Omental fat pad (tissue), 4 donors: Measurements from ENCODE around the gene RPAP2. TPM values are rescaled to one million over a fixed set of nuclear protein-coding genes. Genes with fewer than 3 reads are reported as not detected.

Experiments used
- ATAC-seq: fragments of 150-250 bp; one replicate; pipeline ENCODE4 v1.9.1; 2016; ENCODE audit warnings: mild to moderate bottlenecking, moderate library complexity; ENCODE audit not compliant: low FRiP score
- DNase-seq: peaks from one replicate; pipeline ENCODE4 v3.0.0-alpha.2; 2019; ENCODE audit warnings: low spot score
- total RNA-seq, 4 donors: library from RNA; depleted of rRNA; stranded (reverse); fragments of >200 nt; gene quantifications; one replicate each; pipeline ENCODE4 v1.1.0, GENCODE V29; 2016
- TF ChIP-seq, protein P1 (sequence below), 3 donors: fragments of 450-650 bp; IDR thresholded peaks; one replicate each; pipeline ENCODE4 v1.5.1; 2016 to 2017; ENCODE audit warnings: antibody characterized with exemption in 3 of 3, mild to moderate bottlenecking in 3 of 3, moderate library complexity in 2 of 3

Gene RPAP2
- total RNA-seq, 4 donors from 2014 or later = 4.8 to 11.5 (median 6.7) TPM

DNA sequence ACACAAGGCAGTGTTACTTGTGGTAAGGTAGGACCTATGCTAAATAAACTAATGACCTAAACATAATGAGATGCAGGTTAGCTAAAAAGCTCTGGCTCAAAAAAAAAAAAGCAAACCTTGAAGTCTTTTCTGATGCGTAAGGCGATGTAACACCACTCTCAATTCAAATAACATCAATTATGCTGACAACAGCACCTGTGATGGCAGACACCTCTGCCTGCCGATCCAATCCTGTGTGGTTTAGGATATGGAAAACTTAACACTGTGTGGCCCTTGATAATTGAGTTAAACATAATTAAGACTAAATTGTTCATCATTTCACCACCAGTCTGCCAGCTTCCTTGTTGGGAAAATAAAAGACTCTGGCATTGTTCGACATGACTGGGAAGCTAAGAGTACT is 9.1 kb downstream of the RPAP2 start:
- no peak for DNase-seq
- no peak for ATAC-seq
- TF ChIP-seq, protein P1, sequence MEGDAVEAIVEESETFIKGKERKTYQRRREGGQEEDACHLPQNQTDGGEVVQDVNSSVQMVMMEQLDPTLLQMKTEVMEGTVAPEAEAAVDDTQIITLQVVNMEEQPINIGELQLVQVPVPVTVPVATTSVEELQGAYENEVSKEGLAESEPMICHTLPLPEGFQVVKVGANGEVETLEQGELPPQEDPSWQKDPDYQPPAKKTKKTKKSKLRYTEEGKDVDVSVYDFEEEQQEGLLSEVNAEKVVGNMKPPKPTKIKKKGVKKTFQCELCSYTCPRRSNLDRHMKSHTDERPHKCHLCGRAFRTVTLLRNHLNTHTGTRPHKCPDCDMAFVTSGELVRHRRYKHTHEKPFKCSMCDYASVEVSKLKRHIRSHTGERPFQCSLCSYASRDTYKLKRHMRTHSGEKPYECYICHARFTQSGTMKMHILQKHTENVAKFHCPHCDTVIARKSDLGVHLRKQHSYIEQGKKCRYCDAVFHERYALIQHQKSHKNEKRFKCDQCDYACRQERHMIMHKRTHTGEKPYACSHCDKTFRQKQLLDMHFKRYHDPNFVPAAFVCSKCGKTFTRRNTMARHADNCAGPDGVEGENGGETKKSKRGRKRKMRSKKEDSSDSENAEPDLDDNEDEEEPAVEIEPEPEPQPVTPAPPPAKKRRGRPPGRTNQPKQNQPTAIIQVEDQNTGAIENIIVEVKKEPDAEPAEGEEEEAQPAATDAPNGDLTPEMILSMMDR (IDR thresholded peaks at IDR 0.05) = no peak

DNA sequence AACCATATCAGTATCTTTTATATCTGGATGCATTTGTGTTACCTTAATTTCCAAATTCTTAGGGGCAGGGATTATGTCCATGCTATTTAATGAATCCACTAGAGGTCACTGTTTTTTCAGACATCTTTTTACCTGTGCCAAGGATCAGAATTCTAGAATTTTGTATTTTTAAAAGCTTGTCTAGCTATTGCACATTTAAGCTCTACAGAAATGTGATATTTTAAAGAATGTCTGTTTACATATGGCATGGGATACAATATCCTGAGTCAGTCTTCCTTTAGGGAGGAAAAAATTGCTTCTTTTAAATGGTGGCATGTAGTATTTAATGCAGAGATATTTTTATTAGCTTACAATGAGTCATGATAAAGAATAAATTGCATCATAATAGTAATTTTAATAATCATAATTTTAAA is 11.3 kb downstream of the RPAP2 start:
- ATAC-seq (no peak), DNase-seq (no peak)
- TF ChIP-seq, protein P1 (IDR thresholded peaks at IDR 0.05) = no peak

DNA sequence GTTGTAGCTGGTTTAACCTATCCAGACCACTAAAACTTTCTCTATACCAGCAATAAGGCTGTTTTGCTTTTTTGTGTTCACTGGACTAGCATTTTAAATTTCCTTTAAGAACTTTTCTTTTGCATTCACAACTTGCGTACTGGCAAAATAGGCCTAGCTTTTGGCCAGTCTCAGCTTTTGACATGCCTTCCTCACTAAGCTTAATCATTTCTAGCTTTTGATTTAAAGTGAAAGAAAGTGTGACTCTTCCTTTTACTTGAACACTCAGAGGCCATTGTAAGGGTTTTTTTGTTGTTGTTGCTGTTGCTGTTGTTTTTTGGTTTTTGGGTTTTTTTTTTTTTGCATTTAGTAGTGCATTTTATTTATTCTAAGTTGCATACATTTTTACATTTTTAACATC is 15.2 kb downstream of the RPAP2 start:
- ATAC-seq = no peak
- TF ChIP-seq, protein P1 (IDR thresholded peaks at IDR 0.05) = no peak
- DNase-seq = no peak

DNA sequence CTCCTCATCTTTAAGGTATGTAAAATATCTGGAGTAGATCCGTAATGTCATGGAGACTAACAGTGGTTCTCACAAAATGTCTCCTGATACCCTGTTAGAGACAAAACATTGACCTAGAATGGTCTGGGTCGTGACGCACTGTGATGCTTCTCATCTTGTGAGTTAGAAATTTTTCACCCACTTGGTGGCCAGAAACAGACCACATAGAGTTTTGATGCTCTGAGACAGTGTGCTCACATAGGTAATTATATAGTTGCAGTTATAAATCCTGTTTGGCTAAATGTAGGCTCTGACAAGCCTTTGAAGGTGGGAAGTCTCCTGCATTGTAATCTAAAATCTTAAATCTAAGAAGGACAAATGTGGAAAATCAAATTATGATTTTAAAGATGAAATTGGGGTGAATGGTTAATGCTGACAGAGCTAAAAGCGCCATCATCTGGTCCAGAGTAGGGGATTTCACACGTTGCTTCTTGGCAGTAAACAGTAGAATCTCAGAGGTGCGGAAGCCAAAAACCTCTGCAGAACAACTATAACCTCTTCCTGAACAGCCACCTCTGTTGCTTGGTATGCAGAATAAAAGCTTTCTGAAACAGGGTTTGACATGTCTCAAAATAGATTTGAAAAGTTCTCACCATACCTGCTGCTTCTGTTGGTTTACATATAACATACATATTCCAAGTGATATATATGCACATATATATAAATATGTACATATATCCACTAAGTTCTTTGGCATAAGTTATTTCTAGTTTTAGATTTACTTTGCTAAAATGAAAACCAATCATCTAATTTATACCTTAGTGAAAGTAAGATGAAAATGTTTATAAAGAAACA is 17.1 kb downstream of the RPAP2 start:
- TF ChIP-seq, protein P1 (IDR thresholded peaks at IDR 0.05) = no peak
- DNase-seq (no peak), ATAC-seq (no peak)

DNA sequence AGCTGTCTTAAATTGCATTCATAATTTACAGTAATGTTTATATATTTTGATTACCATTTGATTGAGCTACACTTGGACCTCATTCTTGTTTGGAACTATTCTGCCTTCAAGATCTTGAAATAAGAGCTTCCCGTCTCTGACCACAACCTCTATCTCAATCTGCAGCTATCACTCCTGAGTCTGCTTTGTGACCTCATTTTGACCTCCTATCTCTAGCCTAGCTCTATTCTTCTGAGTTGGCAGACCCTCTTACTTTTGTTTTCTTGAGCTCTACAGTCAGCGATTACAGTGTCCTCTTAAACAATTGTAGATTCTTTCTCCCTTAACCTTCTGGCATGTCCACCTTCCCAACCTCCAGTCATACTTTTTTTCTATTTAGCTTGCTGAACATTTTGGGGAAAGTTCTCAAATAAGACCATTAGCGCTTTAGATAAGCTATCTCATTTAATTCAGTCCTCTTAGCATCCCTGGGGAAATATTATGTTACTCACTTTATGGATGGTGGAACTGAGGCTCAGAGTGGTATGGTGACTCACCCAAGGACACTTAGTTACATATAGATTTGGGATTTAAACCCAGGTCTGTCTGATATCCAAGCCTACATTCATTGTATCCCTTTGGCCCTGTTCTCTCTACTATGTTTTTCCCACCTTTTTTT is 19.1 kb downstream of the RPAP2 start:
- DNase-seq = no peak
- ATAC-seq = no peak
- TF ChIP-seq, protein P1 (IDR thresholded peaks at IDR 0.05) = no peak

DNA sequence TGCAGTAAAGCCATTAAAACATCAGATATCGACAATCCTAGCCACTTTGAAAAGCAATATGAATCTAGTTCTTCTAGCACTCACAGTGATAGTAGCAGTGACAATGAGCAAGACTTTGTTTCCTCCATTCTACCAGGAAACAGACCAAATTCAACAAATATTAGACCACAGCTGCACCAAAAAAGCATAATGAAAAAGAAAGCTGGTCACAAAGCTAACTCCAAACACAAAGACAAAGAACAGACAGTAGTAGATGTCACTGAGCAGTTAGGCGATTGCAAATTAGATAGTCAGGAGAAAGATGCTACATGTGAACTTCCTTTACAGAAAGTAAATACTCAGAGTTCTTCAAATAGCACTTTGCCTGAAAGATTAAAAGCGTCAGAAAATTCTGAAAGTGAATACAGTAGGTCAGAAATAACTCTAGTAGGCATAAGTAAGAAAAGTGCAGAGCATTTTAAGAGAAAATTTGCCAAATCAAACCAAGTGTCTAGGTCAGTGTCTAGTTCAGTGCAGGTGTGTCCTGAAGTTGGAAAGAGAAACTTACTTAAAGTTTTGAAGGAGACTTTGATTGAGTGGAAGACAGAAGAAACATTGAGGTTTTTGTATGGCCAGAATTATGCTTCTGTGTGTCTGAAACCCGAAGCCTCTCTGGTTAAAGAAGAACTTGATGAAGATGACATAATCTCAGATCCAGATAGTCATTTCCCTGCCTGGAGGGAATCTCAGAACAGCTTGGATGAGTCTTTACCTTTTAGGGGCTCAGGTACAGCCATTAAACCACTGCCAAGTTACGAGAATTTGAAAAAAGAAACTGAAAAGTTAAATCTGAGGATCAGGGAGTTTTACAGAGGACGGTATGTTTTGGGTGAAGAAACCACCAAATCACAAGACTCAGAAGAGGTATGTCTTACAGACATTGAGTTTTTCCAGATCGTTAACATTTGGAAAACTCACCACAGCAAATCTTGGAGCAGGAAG is 24.9 kb downstream of the RPAP2 start:
- DNase-seq (no peak), ATAC-seq (no peak)
- TF ChIP-seq, protein P1 (IDR thresholded peaks at IDR 0.05) = no peak
